Effector memory CD8-positive, alpha-beta T cell (primary cell): Measurements from ENCODE around the gene ACYP2.

ENCODE experiments used
- ATAC-seq: fragments of 150-1000 bp; cut with Tn5 transposase; replicated peaks from 2 replicates; pipeline ENCODE4 v1.10.0; 2021; ENCODE audit warnings: mild to moderate bottlenecking, moderate library complexity
- DNase-seq, 3 experiments: peaks; one replicate each; pipeline ENCODE4 v3.0.0; 2021
- H3K27ac Mint-ChIP-seq, 2 donors: one replicate each; pipeline ENCODE4 v1.8.0; 2022; ENCODE audit warnings: mild to moderate bottlenecking in 2 of 2, mixed read lengths in 2 of 2, moderate library complexity in 2 of 2
- H3K27me3 Mint-ChIP-seq, 2 donors: one replicate each; pipeline ENCODE4 v1.8.0; 2022; ENCODE audit warnings: mixed read lengths in 2 of 2
- H3K36me3 Mint-ChIP-seq: one replicate; pipeline ENCODE4 v1.8.0; 2022; ENCODE audit warnings: mild to moderate bottlenecking, moderate library complexity, mixed read lengths; ENCODE audit not compliant: insufficient read depth
- H3K4me1 Mint-ChIP-seq, 2 donors: one replicate each; pipeline ENCODE4 v1.8.0; 2022; ENCODE audit warnings: low read depth in 2 of 2, mixed read lengths in 2 of 2
- H3K4me3 Mint-ChIP-seq, 2 donors: one replicate each; pipeline ENCODE4 v1.8.0; 2022; ENCODE audit warnings: mild to moderate bottlenecking in 2 of 2, mixed read lengths in 2 of 2, moderate library complexity in 2 of 2
- H3K9me3 Mint-ChIP-seq, 2 donors: one replicate each; pipeline ENCODE4 v1.8.0; 2022; ENCODE audit warnings: mixed read lengths in 2 of 2

The ACYP2 gene

GRCh38 chr2:54353216-54353615 lies 237.8 kb downstream of the ACYP2 start:
- Mint-ChIP-seq H3K36me3 (no peaks in the 10 kb centered on the region), H3K27me3 (peaks cover 20 to 29% of the 10 kb centered on the region in 2 donors), H3K9me3 (no peaks in the 10 kb centered on the region), H3K4me3 (no peak overlapping the region), H3K4me1 (no peaks in the 10 kb centered on the region), H3K27ac (no peak overlapping the region)
- ATAC-seq (no peak), DNase-seq (no peak)
